ENCODE data around the gene S100A8.

Gene S100A8

DNA sequence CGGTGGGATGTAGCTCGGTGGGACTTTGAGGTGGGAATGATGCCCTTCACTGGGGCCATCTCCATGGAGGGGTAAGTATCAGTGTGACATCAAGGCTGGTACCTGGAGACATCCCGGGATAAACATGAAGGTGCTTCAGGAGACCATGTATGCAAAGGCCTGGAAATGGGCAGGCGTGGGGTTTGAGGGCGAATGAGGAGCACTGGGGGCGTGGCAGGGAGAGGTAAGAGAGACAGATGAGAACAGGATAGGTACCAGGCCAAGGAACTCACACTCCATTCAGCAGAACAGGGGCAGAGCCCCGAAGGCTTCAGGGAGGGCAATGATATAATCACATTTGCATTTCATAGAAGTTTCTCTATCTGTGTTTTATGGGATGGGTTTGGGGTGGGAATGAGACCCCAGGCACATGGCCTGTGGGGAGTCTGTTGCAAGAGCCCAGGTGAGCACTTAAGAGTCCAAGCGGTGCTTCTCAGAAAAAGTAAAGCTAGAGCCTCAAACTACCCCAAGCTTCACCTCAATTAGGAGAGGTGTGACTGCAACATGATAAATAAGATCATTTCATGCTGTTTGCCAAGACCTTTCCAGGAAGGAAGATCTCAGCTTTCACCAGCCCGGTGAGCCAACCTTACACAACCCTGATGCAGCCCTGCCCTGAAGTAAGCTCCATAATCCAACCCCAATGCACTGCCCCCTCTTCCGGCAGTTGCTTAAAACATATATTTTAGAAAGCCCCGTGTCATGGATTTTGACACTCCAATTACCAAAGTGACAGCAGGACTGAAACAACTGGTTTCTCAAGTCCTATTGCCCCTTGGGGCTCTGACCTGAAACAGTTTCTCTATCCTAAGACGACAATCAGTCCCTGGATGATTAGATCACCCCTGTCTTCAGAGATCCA, 25.9 kb downstream of the S100A8 start:
- H3K27me3 ChIP-seq (replicated peaks): no peaks in the 10 kb centered on the region
- no peak overlapping the region for H3K4me3 ChIP-seq (ENCODE audit: low read depth, low read length)
- H3K36me3 ChIP-seq (replicated peaks): no peaks in the 10 kb centered on the region
- H3K27ac ChIP-seq: no peak overlapping the region
- in situ Hi-C loops (cut with HindIII; ENCODE audit: low pct_ligation_motif_present, low sequenced_read_pairs): loop anchor here (25.0 kb wide), 1 partner anchor 122 kb away; no protein-coding TSS in a partner anchor
- TF ChIP-seq, protein P1, sequence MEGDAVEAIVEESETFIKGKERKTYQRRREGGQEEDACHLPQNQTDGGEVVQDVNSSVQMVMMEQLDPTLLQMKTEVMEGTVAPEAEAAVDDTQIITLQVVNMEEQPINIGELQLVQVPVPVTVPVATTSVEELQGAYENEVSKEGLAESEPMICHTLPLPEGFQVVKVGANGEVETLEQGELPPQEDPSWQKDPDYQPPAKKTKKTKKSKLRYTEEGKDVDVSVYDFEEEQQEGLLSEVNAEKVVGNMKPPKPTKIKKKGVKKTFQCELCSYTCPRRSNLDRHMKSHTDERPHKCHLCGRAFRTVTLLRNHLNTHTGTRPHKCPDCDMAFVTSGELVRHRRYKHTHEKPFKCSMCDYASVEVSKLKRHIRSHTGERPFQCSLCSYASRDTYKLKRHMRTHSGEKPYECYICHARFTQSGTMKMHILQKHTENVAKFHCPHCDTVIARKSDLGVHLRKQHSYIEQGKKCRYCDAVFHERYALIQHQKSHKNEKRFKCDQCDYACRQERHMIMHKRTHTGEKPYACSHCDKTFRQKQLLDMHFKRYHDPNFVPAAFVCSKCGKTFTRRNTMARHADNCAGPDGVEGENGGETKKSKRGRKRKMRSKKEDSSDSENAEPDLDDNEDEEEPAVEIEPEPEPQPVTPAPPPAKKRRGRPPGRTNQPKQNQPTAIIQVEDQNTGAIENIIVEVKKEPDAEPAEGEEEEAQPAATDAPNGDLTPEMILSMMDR (IDR thresholded peaks at IDR 0.05; ENCODE audit: low read depth, low read length, missing control alignments): no peak
- DNase-seq: no peak

DNA sequence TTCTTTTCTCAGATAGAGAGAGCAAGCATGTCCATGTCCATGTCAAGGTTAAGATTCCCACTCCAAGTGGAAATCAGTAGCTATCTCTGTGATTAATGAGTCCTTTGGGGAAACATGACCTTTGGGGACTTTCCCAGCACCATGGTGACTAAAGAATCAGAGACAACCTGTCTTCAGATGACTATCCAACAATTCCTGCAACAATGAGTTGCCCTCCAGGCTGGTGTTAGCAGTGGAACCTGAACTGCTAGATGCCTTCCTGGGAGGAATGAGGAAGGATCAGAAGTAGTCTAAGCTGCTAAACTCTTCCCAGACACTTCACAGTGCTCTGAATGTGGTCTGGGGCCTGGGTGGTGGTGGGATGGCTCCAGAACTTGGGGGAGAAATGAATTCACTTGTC, 26.7 kb downstream of the S100A8 start:
- Histone ChIP-seq H3K36me3 (replicated peaks) (no peaks in the 10 kb centered on the region), H3K27me3 (replicated peaks) (no peaks in the 10 kb centered on the region), H3K27ac (no peak overlapping the region), H3K4me3 (ENCODE audit: low read depth, low read length) (no peak overlapping the region)
- no peak for DNase-seq
- in situ Hi-C loops (cut with HindIII; ENCODE audit: low pct_ligation_motif_present, low sequenced_read_pairs): loop anchor here (25.0 kb wide), 1 partner anchor 123 kb away; no protein-coding TSS in a partner anchor
- TF ChIP-seq, protein P1 (IDR thresholded peaks at IDR 0.05; ENCODE audit: low read depth, low read length, missing control alignments): no peak

DNA sequence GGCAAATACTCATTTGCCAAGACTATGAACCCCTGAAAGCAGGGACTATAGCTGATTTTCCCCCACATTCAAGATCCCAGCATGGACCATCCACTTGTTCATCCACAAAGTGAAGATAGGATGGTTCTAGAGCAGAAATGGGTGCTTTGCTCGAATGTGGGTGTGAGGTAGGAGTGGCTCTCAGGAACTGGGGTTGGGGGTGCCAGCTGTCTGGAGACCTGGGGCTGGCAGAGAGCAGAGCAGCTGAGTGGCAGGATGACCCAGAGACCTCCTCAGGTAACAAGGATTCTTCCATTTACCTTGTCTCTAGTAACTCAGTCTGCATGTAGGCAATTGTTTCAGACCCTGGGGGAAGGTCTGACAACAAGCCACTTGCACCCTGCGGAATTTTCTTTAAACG, 27.2 kb downstream of the S100A8 start:
- Histone ChIP-seq H3K4me3 (ENCODE audit: low read depth, low read length) (no peak overlapping the region), H3K36me3 (replicated peaks) (no peaks in the 10 kb centered on the region), H3K27ac (no peak overlapping the region), H3K27me3 (replicated peaks) (no peaks in the 10 kb centered on the region)
- DNase-seq: no peak
- TF ChIP-seq, protein P1 (IDR thresholded peaks at IDR 0.05; ENCODE audit: low read depth, low read length, missing control alignments): no peak
- in situ Hi-C loops (cut with HindIII; ENCODE audit: low pct_ligation_motif_present, low sequenced_read_pairs): loop anchor here (25.0 kb wide), 1 partner anchor 124 kb away; no protein-coding TSS in a partner anchor

DNA sequence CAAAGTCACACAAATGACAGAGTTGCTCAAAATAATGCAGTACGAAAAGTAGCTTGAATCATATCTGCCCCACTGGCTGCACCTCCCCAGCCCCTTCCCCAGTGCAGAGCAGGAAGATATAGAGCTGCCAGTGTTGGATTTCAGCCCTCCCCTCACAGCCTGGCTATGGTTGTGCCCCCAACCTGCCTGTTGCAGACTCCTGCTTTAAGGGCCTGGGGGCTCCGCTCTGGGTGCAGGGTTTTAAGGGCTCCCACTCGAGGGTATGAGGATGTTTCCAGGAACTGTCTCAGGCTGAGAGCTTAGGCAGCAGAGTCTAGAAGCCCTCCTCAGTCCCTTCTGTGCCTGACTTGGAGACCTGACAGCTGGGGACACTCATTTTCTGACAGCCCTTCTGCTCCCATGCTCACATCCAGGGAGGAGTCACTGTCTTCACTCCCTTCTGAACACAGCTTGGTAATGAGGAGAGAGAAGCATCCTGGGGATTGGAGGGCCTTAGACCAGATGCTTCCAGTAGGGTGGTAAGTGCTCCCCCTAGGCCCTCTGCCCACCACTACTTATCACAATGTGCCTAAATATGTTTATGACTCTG, 28.6 kb downstream of the S100A8 start:
- in situ Hi-C loops (cut with HindIII; ENCODE audit: low pct_ligation_motif_present, low sequenced_read_pairs): loop anchor here (25.0 kb wide), 1 partner anchor 125 kb away; no protein-coding TSS in a partner anchor
- Histone ChIP-seq H3K27me3 (replicated peaks) (peaks cover under 1% of the 10 kb centered on the region), H3K27ac (no peak overlapping the region), H3K4me3 (ENCODE audit: low read depth, low read length) (no peak overlapping the region), H3K36me3 (replicated peaks) (no peaks in the 10 kb centered on the region)
- no peak for DNase-seq
- TF ChIP-seq, protein P1 (IDR thresholded peaks at IDR 0.05; ENCODE audit: low read depth, low read length, missing control alignments): no peak

DNA sequence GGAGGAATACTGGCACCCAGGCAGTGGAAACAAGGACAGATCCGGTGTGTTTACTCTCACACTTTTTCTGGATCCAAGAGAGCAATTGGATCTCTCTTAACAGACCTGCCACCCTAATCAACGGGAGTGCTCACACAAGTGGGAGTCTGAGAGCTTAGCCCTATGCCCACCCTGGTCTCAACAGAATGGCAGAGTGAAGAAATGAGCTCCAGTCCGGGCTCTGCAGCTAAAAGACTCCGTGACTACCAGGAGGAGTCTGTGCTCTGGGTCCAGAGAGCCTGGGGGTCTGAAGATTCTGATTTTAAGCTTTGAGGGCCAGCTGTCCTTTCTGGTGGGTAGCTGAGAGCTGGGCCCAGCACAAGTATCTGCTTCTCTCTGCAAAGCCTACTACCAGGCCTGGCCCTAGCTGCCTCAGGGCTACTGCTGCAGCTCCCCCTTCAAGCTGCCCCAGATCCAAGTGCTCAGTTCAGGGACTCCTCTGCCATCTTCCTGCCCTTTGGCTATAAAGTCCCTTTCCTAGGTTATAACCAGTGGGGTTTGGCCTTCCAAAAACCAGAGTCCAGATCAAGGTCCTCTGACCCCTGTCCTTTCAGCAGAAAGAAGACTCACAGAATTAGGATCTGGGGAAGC, 29.3 kb downstream of the S100A8 start:
- no peak for DNase-seq
- Histone ChIP-seq H3K27ac (no peak overlapping the region), H3K36me3 (replicated peaks) (no peaks in the 10 kb centered on the region), H3K27me3 (replicated peaks) (peaks cover 3% of the 10 kb centered on the region), H3K4me3 (ENCODE audit: low read depth, low read length) (no peak overlapping the region)
- in situ Hi-C loops (cut with HindIII; ENCODE audit: low pct_ligation_motif_present, low sequenced_read_pairs): loop anchor here (25.0 kb wide), 1 partner anchor 126 kb away; no protein-coding TSS in a partner anchor
- TF ChIP-seq, protein P1 (IDR thresholded peaks at IDR 0.05; ENCODE audit: low read depth, low read length, missing control alignments): no peak
